HepG2 (cell line): ENCODE data around the gene SNRNP25. TPM values are rescaled to one million over a fixed set of nuclear protein-coding genes. Genes with fewer than 3 reads are reported as not detected.

Source experiments
- ATAC-seq: fragments of 200-7000 bp; cut with Tn5 transposase; 3 replicates; pipeline ENCODE4 v1.9.1; 2020; ENCODE audit warnings: mild to moderate bottlenecking, moderate library complexity
- BruUV-seq: library from RNA; stranded (reverse); fragments of 400-500 nt; replicated peaks from 2 replicates; lab custom pipeline; 2021; lab: Mats Ljungman, UMichigan
- CTCF ChIA-PET: fragments of 300-600 bp; formaldehyde crosslinking; extraction: SDS; loops from one replicate; lab custom pipeline; 2021; ENCODE audit warnings: low total read pairs, inconsistent platforms, low intra/inter-chr PET ratio; lab: Yijun Ruan, JAX
- POLR2A ChIA-PET: fragments of 350-600 bp; sonication (Branson Sonifier 250); formaldehyde crosslinking; loops from one replicate; lab custom pipeline; 2020; ENCODE audit warnings: antibody characterized with exemption, inconsistent platforms; lab: Yijun Ruan, JAX
- DNase-seq: peaks from one replicate; pipeline ENCODE4 v3.0.0-alpha.2; 2015; ENCODE audit warnings: low spot score
- FAIRE-seq: peaks from 3 replicates; lab custom pipeline; 2011; peaks lifted over from hg19 to GRCh38; lab: Jason Lieb, UNC
- H2AFZ ChIP-seq: one replicate; pipeline ENCODE4 v1.6.1; 2011; ENCODE audit warnings: low read length, inconsistent platforms
- H3K27ac ChIP-seq: fragments of 300-600 bp; 3 replicates; pipeline ENCODE4 v1.8.0; 2011; ENCODE audit warnings: mixed run types, mild to moderate bottlenecking, mixed read lengths, low read length, inconsistent platforms; ENCODE audit not compliant: insufficient read depth; ENCODE audit errors: extremely low read length
- H3K27me3 ChIP-seq, 2 experiments: fragments of 200-600 bp in 1 of 2; 2 replicates in 1 of 2; 3 replicates in 1 of 2; pipeline versions ENCODE4 v1.6.0 to v1.8.0; 2011; ENCODE audit warnings: low read length in 2 of 2, mild to moderate bottlenecking in 2 of 2, moderate library complexity in 2 of 2, inconsistent platforms in 1 of 2; ENCODE audit not compliant: insufficient read depth in 2 of 2, control insufficient read depth in 1 of 2
- H3K36me3 ChIP-seq, 2 experiments: fragments of 200-600 bp in 1 of 2; replicated peaks in 1 of 2; 2 replicates in 1 of 2; 3 replicates in 1 of 2; pipeline versions ENCODE4 v1.5.1 to v1.8.0; 2011; ENCODE audit warnings: low read length in 2 of 2, inconsistent platforms in 1 of 2; ENCODE audit not compliant: insufficient read depth in 2 of 2, control insufficient read depth in 1 of 2
- H3K4me1 ChIP-seq: 2 replicates; pipeline ENCODE4 v1.5.1; 2012; ENCODE audit warnings: low read length, inconsistent platforms; ENCODE audit not compliant: insufficient read depth
- H3K4me2 ChIP-seq: 2 replicates; pipeline ENCODE4 v1.6.0; 2011; ENCODE audit warnings: low read depth, low read length, inconsistent platforms
- H3K4me3 ChIP-seq, 3 experiments: fragments of 200-600 bp in 1 of 3; sonication (generic), shearing (Covaris generic) in 1 of 3; replicated peaks in 1 of 3; 2 replicates each; pipeline ENCODE4 v1.5.1; 2011 to 2016; ENCODE audit warnings: low read length in 3 of 3, inconsistent platforms in 2 of 3, low read depth in 2 of 3, mild to moderate bottlenecking in 2 of 3, control low read depth in 1 of 3, mixed read lengths in 1 of 3; ENCODE audit not compliant: insufficient read depth in 1 of 3
- H3K79me2 ChIP-seq: one replicate; pipeline ENCODE4 v1.6.1; 2011; ENCODE audit warnings: low read length, inconsistent platforms; ENCODE audit not compliant: insufficient read depth
- H3K9ac ChIP-seq: 2 replicates; pipeline ENCODE4 v1.6.0; 2011; ENCODE audit warnings: mild to moderate bottlenecking, low read depth, low read length, inconsistent platforms; ENCODE audit not compliant: insufficient read depth
- H3K9me3 ChIP-seq: 2 replicates; pipeline ENCODE4 v1.5.1; 2012; ENCODE audit warnings: mild to moderate bottlenecking, low read length
- H4K20me1 ChIP-seq: 2 replicates; pipeline ENCODE4 v1.6.0; 2011; ENCODE audit warnings: inconsistent platforms, mild to moderate bottlenecking, low read length, moderate library complexity; ENCODE audit not compliant: insufficient read depth
- AGO2 ChIP-seq: fragments of 200-400 bp; formaldehyde crosslinking; optimal IDR thresholded peaks from 2 replicates; pipeline ENCODE3; 2017; ENCODE audit warnings: mild to moderate bottlenecking, low read depth, low read length, moderate library complexity
- CEBPB ChIP-seq: IDR thresholded peaks from 2 replicates; pipeline ENCODE4 v1.6.1; 2011; ENCODE audit warnings: low read depth, low read length, improper control_type of control experiment, borderline replicate concordance
- FOXM1 ChIP-seq: sonication (generic); formaldehyde crosslinking; IDR thresholded peaks from 2 replicates; pipeline ENCODE4 v1.5.0; 2020; ENCODE audit warnings: missing genetic modification reagents
- GTF2F1 ChIP-seq: fragments of 150-350 bp; IDR thresholded peaks from 2 replicates; pipeline ENCODE4 v1.6.1; 2014; ENCODE audit warnings: low read length
- LBX2 ChIP-seq: sonication (generic); formaldehyde crosslinking; IDR thresholded peaks from 2 replicates; pipeline ENCODE4 v1.5.0; 2020; ENCODE audit warnings: missing genetic modification reagents, mild to moderate bottlenecking, borderline replicate concordance
- SAFB2 ChIP-seq: sonication (generic); formaldehyde crosslinking; IDR thresholded peaks from 2 replicates; pipeline ENCODE4 v1.5.1; 2020; ENCODE audit warnings: missing genetic modification reagents, low read depth, mild to moderate bottlenecking, borderline replicate concordance
- ZBTB2 ChIP-seq: sonication (generic); formaldehyde crosslinking; IDR thresholded peaks from 2 replicates; pipeline ENCODE4 v1.8.0; 2022; ENCODE audit warnings: low read depth, missing genetic modification reagents
- ZNF607 ChIP-seq: sonication (generic); formaldehyde crosslinking; IDR thresholded peaks from 2 replicates; pipeline ENCODE4 v1.5.1; 2020; ENCODE audit warnings: missing genetic modification reagents, mild to moderate bottlenecking, borderline replicate concordance
- ZNF616 ChIP-seq: sonication (generic); formaldehyde crosslinking; IDR thresholded peaks from 2 replicates; pipeline ENCODE4 v1.5.0; 2020; ENCODE audit warnings: low read depth, mild to moderate bottlenecking, missing genetic modification reagents
- ZNF687 ChIP-seq: sonication (generic); formaldehyde crosslinking; IDR thresholded peaks from 2 replicates; pipeline ENCODE4 v1.5.1; 2020; ENCODE audit warnings: mild to moderate bottlenecking, missing genetic modification reagents, moderate library complexity
- WGBS: methylation state at CpG from one replicate; pipeline ENCODE4 v1.1.6; 2017; ENCODE audit warnings: low lambda C conversion rate; 5-methylcytosine and 5-hydroxymethylcytosine counted together
- in situ Hi-C: cut with HindIII; loops from 2 replicates; pipeline ENCODE4 v1.10.0; 2017; ENCODE audit warnings: low pct_unique_long_range_greater_than_20kb; ENCODE audit not compliant: extremely low pct_ligation_motif_present
- intact Hi-C: fragments of 100-400 bp; cut with micrococcal nuclease; formaldehyde crosslinking; loops from one replicate; pipeline ENCODE4 v1.10.0; 2022; ENCODE audit not compliant: unreplicated experiment
- polyA plus RNA-seq, 8 experiments: library from polyadenylated mRNA; depleted of rRNA in 3 of 8; stranded (reverse) in 7 of 8; unstranded in 1 of 8; fragments of >200 nt; fragmentation: Illumina TruSeq in 4 of 8; extraction: Trizol in 4 of 8; gene quantifications; 2 replicates each; pipeline versions ENCODE4 v1.2.1 to v1.2.3, GENCODE V29; 2011 to 2016; ENCODE audit warnings: low read depth in 4 of 8, missing spikeins in 1 of 8, mixed read lengths in 1 of 8; ENCODE audit not compliant: insufficient read depth in 1 of 8
- total RNA-seq, 5 experiments: library from RNA; depleted of rRNA; stranded (reverse); fragments of >200 nt; fragmentation: Illumina TruSeq; extraction: Trizol; gene quantifications; 2 replicates each; pipeline ENCODE4 v1.2.3, GENCODE V29; 2016; ENCODE audit warnings: low read depth in 1 of 5

SNRNP25 gene
- total and polyA plus RNA-seq, 2 of the 13 experiments (the other 11 are each of a cell fraction or from before 2014, with no cell fraction given) = 34.1 to 97.4 TPM

GRCh38 chr16:38941-39892 lies 14.4 kb upstream of the SNRNP25 start:
- Histone ChIP-seq H2AFZ (no peak overlapping the region), H3K79me2 (no peaks in the 10 kb centered on the region), H3K4me2 (no peak overlapping the region), H3K27me3 (no peaks in the 10 kb centered on the region), H3K9me3 (no peaks in the 10 kb centered on the region), H3K27ac (no peak overlapping the region), H3K4me1 (peaks cover 14% of the 10 kb centered on the region), H4K20me1 (no peaks in the 10 kb centered on the region), H3K36me3 (peaks cover 3 to 6% of the 10 kb centered on the region in 2 experiments; a peak in 1 of 5 replicates), H3K4me3 (no peak overlapping the region)
- FAIRE-seq (no peak), ATAC-seq (no peak)
- in situ Hi-C loops = no loop called here
- intact Hi-C loops = no loop called here
- WGBS = 98% methylated on average over 9 of the region's 13 CpGs
- BruUV-seq = no TSS peak
- POLR2A ChIA-PET = no interaction called here
- no peak for TF ChIP-seq LBX2
- no peak for TF ChIP-seq ZNF616 (CRISPR knock-in tag)
- peak; percentile 64 for TF ChIP-seq AGO2
- TF ChIP-seq ZNF607 (CRISPR knock-in tag) = no peak
- TF ChIP-seq ZBTB2 (CRISPR knock-in tag) = no peak
- TF ChIP-seq CEBPB = peak; percentile 39; the same call in 1 of the 2 replicates
- TF ChIP-seq FOXM1 (CRISPR knock-in tag) = no peak
- TF ChIP-seq SAFB2 = no peak
- TF ChIP-seq ZNF687 (CRISPR knock-in tag) = peak; percentile 11; the same call in 1 of the 2 replicates
- no peak for TF ChIP-seq GTF2F1
- TF ChIP-seq, all 625 proteins: peak for 3
- no peak for DNase-seq
- CTCF ChIA-PET = no interaction called here
- H3K9ac ChIP-seq = no peak overlapping the region
